PC-9 (cell line): ENCODE data around the gene CLTB.

ENCODE experiments used
- EZH2 ChIP-seq: fragments of 200-600 bp; sonication (generic); IDR thresholded peaks from 2 replicates; pipeline ENCODE4 v1.8.0; 2017; ENCODE audit warnings: antibody characterized with exemption, low read depth
- TF ChIP-seq, protein P1 (sequence below): fragments of 200-600 bp; sonication (generic); conservative IDR thresholded peaks from 2 replicates; pipeline ENCODE4 v1.6.1; 2017; ENCODE audit warnings: mixed run types, antibody characterized with exemption, mild to moderate bottlenecking, moderate library complexity

DNA sequence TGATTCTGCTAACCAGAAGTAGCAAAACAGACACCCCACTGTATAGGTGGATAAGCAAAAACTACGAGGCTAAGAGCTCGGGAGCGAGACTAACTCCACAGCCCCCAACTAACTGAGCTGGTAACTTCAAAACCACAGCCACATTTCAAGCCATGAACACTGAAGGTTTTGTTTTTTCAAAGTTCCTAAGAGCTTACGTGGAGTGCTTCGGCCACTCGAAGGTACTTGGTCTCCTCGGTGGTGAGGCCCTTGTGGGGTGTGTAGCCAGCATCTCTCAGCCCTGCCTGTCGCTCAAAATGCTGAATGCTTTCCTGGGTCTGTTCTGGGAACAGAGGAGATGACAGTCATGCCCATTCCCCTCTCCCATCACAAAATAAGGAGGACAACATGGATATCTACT is 65.9 kb downstream of the CLTB start:
- TF ChIP-seq, protein P1, sequence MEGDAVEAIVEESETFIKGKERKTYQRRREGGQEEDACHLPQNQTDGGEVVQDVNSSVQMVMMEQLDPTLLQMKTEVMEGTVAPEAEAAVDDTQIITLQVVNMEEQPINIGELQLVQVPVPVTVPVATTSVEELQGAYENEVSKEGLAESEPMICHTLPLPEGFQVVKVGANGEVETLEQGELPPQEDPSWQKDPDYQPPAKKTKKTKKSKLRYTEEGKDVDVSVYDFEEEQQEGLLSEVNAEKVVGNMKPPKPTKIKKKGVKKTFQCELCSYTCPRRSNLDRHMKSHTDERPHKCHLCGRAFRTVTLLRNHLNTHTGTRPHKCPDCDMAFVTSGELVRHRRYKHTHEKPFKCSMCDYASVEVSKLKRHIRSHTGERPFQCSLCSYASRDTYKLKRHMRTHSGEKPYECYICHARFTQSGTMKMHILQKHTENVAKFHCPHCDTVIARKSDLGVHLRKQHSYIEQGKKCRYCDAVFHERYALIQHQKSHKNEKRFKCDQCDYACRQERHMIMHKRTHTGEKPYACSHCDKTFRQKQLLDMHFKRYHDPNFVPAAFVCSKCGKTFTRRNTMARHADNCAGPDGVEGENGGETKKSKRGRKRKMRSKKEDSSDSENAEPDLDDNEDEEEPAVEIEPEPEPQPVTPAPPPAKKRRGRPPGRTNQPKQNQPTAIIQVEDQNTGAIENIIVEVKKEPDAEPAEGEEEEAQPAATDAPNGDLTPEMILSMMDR: no peak
- TF ChIP-seq EZH2: no peak
